Measurements from ENCODE around the gene TASOR2. TPM values are rescaled to one million over a fixed set of nuclear protein-coding genes. Genes with fewer than 3 reads are reported as not detected.

The TASOR2 gene
- total RNA-seq, 6 experiments from 2014 or later = 59.9 to 72.2 (median 62.1) TPM

DNA sequence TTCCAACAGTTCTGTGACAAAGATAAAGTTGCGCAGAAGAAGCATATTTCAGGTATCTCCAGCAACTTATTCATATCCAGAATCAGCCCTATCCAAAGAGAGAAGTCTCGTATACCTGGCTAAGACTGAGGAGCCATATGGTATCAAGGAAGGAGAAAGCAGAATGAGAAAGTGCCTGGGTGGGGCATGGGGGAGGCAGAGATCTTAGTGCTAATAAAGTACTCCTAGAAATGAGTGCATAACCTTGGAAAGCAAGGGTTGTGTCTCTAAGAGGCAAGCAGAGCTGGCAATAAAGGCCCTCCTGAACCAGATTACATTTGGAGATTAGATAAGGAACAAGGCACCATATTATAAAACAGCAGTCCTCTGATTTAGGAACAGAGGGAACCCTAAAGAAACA, 12.7 kb downstream of the TASOR2 start:
- Mint-ChIP-seq H3K27me3 (ENCODE audit: insufficient read depth) (no peaks in the 10 kb centered on the region), H3K4me1 (ENCODE audit: low read depth) (peaks cover 28% of the 10 kb centered on the region), H3K4me3 (no peak overlapping the region), H3K9me3 (no peaks in the 10 kb centered on the region), H3K27ac (no peak overlapping the region), H3K36me3 (ENCODE audit: low read depth) (no peaks in the 10 kb centered on the region)
- TF ChIP-seq, protein P1, sequence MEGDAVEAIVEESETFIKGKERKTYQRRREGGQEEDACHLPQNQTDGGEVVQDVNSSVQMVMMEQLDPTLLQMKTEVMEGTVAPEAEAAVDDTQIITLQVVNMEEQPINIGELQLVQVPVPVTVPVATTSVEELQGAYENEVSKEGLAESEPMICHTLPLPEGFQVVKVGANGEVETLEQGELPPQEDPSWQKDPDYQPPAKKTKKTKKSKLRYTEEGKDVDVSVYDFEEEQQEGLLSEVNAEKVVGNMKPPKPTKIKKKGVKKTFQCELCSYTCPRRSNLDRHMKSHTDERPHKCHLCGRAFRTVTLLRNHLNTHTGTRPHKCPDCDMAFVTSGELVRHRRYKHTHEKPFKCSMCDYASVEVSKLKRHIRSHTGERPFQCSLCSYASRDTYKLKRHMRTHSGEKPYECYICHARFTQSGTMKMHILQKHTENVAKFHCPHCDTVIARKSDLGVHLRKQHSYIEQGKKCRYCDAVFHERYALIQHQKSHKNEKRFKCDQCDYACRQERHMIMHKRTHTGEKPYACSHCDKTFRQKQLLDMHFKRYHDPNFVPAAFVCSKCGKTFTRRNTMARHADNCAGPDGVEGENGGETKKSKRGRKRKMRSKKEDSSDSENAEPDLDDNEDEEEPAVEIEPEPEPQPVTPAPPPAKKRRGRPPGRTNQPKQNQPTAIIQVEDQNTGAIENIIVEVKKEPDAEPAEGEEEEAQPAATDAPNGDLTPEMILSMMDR (IDR thresholded peaks at IDR 0.05) = no peak
- DNase-seq = no peak

DNA sequence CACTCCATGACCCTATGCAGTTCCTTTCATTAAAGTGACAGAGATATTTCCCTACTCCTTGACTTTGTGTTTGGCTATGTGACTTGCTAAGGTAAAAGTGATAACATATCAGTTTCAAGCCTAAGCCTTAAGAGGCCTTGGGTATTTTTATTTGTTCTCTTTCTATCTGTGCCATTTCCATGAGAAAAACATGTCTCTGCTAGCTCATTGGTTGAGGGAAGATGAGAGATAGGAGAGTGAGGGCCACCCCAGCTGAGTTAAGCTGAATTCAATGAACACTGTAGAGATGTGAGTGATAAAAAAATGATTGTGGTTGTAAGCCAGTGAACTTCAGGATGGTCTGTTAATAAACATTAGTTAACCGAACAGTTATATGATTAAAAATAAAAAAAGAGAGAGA, 13.4 kb downstream of the TASOR2 start:
- H3K27me3 Mint-ChIP-seq (ENCODE audit: insufficient read depth) = no peaks in the 10 kb centered on the region
- peaks cover 23% of the 10 kb centered on the region for H3K4me1 Mint-ChIP-seq (ENCODE audit: low read depth)
- H3K9me3 Mint-ChIP-seq = no peaks in the 10 kb centered on the region
- H3K27ac Mint-ChIP-seq = no peak overlapping the region
- no peak overlapping the region for H3K4me3 Mint-ChIP-seq
- DNase-seq = no peak
- H3K36me3 Mint-ChIP-seq (ENCODE audit: low read depth) = no peaks in the 10 kb centered on the region
- TF ChIP-seq, protein P1 (IDR thresholded peaks at IDR 0.05) = no peak

DNA sequence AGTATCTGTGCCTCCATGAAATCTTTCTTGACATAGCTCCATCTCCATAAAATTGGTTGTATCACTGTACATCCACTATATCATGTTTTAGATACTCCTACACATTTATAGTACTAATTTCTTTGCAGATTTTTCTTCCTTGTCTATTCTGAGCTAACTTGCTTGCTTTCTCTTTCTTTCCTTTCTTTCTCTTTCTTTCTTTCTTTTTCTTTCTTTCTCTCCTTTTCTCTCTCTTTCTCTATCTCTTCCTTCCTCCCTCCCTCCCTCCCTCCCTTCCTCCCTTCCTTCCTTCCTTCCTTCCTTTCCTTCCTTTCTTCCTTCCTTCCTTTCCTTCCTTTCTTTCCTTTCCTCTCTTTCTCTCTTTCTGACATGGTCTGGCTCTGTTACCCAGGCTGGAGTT, 23.7 kb downstream of the TASOR2 start:
- H3K4me1 Mint-ChIP-seq (ENCODE audit: low read depth) = peaks cover 30% of the 10 kb centered on the region
- H3K36me3 Mint-ChIP-seq (ENCODE audit: low read depth) = no peaks in the 10 kb centered on the region; the same call in 1 of the 2 replicates
- no peaks in the 10 kb centered on the region for H3K9me3 Mint-ChIP-seq
- TF ChIP-seq, protein P1 (IDR thresholded peaks at IDR 0.05) = no peak
- no peak overlapping the region for H3K27ac Mint-ChIP-seq
- H3K4me3 Mint-ChIP-seq = no peak overlapping the region
- no peak for DNase-seq
- H3K27me3 Mint-ChIP-seq (ENCODE audit: insufficient read depth) = no peaks in the 10 kb centered on the region

DNA sequence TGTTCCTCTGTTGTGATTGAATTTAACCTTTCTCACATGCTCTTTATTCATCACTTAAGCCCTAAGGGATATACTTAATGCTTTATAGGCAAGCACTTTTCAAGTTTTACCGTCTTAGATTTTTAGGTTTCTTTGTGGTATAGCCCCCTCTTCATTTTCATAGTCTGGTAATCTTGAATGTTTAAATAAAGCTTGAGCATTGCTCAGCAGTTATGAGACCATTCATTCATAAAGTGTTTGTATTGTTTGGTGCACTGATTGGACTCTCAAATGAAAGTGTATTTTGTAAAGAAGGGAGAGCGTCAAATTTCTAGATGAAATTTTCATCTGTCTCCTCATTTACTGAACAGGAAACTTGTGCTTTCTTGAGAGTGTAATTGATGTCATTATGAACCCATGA, 25.2 kb downstream of the TASOR2 start:
- TF ChIP-seq, protein P1 (IDR thresholded peaks at IDR 0.05) = no peak
- peaks cover 24% of the 10 kb centered on the region for H3K4me1 Mint-ChIP-seq (ENCODE audit: low read depth)
- peaks cover 3% of the 10 kb centered on the region; the same call in 1 of the 2 replicates for H3K36me3 Mint-ChIP-seq (ENCODE audit: low read depth)
- H3K9me3 Mint-ChIP-seq = no peaks in the 10 kb centered on the region
- no peak overlapping the region for H3K4me3 Mint-ChIP-seq
- no peak overlapping the region for H3K27ac Mint-ChIP-seq
- H3K27me3 Mint-ChIP-seq (ENCODE audit: insufficient read depth) = no peaks in the 10 kb centered on the region
- no peak for DNase-seq

DNA sequence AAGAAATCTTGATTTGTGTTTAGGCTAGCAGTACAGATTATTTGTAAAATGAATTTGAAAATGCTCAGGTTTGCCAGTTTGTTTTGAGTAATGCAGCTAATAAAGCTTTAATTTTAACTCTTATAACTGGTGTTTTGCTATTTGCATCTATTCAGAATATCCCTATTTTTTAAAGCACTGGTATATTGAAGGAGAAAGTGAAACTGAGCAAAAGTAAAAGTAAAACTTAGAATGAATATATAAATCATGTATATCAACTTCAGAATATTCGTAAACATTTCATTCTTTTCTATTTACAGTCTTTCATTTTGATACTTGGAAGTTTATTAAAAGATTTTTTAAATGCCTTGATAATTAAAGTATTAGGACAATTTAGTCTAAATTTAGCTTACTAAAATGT, 26.2 kb downstream of the TASOR2 start:
- H3K4me3 Mint-ChIP-seq = no peak overlapping the region
- no peak overlapping the region for H3K27ac Mint-ChIP-seq
- DNase-seq = no peak
- no peaks in the 10 kb centered on the region for H3K9me3 Mint-ChIP-seq
- peaks cover 24% of the 10 kb centered on the region for H3K4me1 Mint-ChIP-seq (ENCODE audit: low read depth)
- H3K27me3 Mint-ChIP-seq (ENCODE audit: insufficient read depth) = no peaks in the 10 kb centered on the region
- peaks cover 3% of the 10 kb centered on the region; the same call in 1 of the 2 replicates for H3K36me3 Mint-ChIP-seq (ENCODE audit: low read depth)
- TF ChIP-seq, protein P1 (IDR thresholded peaks at IDR 0.05) = no peak

DNA sequence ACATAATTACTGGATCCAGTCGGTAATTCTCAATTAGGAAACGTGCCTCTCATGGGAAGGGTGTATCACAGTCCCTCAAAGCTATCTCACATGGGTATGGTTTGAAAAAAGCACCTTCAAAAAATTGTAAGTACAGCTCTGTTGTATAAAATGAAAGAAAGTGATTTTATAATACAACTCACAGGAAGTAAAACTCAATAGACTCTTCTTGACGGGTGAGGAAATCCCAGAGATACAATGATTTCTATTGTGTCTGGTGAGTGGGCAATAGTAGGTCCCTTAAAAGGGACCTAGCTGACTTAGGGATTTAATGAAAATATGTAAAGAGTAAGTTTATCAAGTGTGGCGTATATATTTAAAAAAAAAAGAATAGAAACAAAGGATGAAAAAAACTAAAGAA, 27.0 kb downstream of the TASOR2 start:
- TF ChIP-seq, protein P1 (IDR thresholded peaks at IDR 0.05) = no peak
- Mint-ChIP-seq H3K9me3 (no peaks in the 10 kb centered on the region), H3K27me3 (ENCODE audit: insufficient read depth) (no peaks in the 10 kb centered on the region), H3K27ac (no peak overlapping the region), H3K4me1 (ENCODE audit: low read depth) (peaks cover 24% of the 10 kb centered on the region), H3K36me3 (ENCODE audit: low read depth) (peaks cover 3% of the 10 kb centered on the region; the same call in 1 of the 2 replicates), H3K4me3 (no peak overlapping the region)
- DNase-seq = no peak
